Measurements from ENCODE around the gene DENND1C. TPM values are rescaled to one million over a fixed set of nuclear protein-coding genes. Genes with fewer than 3 reads are reported as not detected.

Gene DENND1C
- total and polyA plus RNA-seq, 2 experiments from 2014 or later: 3.1 to 6.1 TPM

DNA sequence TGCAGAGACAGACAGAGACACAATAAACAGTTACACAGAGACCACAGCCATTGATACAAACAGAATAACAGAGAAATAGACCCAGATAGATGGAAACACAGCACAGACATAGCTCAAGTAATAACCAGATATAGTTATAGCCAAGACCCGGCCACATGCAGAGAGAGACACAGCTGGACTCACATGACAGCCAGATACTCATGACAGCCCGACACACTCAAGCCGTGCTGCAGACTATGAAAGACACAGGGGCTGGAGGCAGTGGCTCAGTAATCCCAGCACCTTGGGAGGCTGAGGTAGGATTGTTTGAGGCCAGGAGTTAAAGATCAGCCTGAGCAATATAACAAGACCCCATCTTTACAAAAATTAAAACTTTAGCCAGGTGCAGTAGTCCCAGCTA, 1.6 kb upstream of the DENND1C start:
- Histone ChIP-seq H3K36me3 (ENCODE audit: insufficient read depth) (no peaks in the 10 kb centered on the region), H3K9me2 (ENCODE audit: insufficient read depth) (no peaks in the 10 kb centered on the region), H3K79me2 (replicated peaks; ENCODE audit: insufficient read depth) (no peaks in the 10 kb centered on the region), H3K27me3 (ENCODE audit: insufficient read depth) (no peaks in the 10 kb centered on the region), H3K4me1 (ENCODE audit: insufficient read depth) (peaks cover 7% of the 10 kb centered on the region), H4K20me1 (replicated peaks; ENCODE audit: insufficient read depth) (no peaks in the 10 kb centered on the region), H3F3A (replicated peaks; ENCODE audit: low read depth) (no peaks in the 10 kb centered on the region), H3K27ac (ENCODE audit: low read depth) (no peak overlapping the region), H3K4me2 (no peak overlapping the region), H2AFZ (no peak overlapping the region), H3K4me3 (no peak overlapping the region)
- TF ChIP-seq, protein P1, sequence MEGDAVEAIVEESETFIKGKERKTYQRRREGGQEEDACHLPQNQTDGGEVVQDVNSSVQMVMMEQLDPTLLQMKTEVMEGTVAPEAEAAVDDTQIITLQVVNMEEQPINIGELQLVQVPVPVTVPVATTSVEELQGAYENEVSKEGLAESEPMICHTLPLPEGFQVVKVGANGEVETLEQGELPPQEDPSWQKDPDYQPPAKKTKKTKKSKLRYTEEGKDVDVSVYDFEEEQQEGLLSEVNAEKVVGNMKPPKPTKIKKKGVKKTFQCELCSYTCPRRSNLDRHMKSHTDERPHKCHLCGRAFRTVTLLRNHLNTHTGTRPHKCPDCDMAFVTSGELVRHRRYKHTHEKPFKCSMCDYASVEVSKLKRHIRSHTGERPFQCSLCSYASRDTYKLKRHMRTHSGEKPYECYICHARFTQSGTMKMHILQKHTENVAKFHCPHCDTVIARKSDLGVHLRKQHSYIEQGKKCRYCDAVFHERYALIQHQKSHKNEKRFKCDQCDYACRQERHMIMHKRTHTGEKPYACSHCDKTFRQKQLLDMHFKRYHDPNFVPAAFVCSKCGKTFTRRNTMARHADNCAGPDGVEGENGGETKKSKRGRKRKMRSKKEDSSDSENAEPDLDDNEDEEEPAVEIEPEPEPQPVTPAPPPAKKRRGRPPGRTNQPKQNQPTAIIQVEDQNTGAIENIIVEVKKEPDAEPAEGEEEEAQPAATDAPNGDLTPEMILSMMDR (conservative IDR thresholded peaks at IDR 0.05; ENCODE audit: low read depth in 2 of 2): no peak
- TF ChIP-seq ETS1 (IDR thresholded peaks at IDR 0.05): no peak
- no peak for TF ChIP-seq ZNF114 (CRISPR knock-in tag; IDR thresholded peaks at IDR 0.05)
- TF ChIP-seq, protein P2, sequence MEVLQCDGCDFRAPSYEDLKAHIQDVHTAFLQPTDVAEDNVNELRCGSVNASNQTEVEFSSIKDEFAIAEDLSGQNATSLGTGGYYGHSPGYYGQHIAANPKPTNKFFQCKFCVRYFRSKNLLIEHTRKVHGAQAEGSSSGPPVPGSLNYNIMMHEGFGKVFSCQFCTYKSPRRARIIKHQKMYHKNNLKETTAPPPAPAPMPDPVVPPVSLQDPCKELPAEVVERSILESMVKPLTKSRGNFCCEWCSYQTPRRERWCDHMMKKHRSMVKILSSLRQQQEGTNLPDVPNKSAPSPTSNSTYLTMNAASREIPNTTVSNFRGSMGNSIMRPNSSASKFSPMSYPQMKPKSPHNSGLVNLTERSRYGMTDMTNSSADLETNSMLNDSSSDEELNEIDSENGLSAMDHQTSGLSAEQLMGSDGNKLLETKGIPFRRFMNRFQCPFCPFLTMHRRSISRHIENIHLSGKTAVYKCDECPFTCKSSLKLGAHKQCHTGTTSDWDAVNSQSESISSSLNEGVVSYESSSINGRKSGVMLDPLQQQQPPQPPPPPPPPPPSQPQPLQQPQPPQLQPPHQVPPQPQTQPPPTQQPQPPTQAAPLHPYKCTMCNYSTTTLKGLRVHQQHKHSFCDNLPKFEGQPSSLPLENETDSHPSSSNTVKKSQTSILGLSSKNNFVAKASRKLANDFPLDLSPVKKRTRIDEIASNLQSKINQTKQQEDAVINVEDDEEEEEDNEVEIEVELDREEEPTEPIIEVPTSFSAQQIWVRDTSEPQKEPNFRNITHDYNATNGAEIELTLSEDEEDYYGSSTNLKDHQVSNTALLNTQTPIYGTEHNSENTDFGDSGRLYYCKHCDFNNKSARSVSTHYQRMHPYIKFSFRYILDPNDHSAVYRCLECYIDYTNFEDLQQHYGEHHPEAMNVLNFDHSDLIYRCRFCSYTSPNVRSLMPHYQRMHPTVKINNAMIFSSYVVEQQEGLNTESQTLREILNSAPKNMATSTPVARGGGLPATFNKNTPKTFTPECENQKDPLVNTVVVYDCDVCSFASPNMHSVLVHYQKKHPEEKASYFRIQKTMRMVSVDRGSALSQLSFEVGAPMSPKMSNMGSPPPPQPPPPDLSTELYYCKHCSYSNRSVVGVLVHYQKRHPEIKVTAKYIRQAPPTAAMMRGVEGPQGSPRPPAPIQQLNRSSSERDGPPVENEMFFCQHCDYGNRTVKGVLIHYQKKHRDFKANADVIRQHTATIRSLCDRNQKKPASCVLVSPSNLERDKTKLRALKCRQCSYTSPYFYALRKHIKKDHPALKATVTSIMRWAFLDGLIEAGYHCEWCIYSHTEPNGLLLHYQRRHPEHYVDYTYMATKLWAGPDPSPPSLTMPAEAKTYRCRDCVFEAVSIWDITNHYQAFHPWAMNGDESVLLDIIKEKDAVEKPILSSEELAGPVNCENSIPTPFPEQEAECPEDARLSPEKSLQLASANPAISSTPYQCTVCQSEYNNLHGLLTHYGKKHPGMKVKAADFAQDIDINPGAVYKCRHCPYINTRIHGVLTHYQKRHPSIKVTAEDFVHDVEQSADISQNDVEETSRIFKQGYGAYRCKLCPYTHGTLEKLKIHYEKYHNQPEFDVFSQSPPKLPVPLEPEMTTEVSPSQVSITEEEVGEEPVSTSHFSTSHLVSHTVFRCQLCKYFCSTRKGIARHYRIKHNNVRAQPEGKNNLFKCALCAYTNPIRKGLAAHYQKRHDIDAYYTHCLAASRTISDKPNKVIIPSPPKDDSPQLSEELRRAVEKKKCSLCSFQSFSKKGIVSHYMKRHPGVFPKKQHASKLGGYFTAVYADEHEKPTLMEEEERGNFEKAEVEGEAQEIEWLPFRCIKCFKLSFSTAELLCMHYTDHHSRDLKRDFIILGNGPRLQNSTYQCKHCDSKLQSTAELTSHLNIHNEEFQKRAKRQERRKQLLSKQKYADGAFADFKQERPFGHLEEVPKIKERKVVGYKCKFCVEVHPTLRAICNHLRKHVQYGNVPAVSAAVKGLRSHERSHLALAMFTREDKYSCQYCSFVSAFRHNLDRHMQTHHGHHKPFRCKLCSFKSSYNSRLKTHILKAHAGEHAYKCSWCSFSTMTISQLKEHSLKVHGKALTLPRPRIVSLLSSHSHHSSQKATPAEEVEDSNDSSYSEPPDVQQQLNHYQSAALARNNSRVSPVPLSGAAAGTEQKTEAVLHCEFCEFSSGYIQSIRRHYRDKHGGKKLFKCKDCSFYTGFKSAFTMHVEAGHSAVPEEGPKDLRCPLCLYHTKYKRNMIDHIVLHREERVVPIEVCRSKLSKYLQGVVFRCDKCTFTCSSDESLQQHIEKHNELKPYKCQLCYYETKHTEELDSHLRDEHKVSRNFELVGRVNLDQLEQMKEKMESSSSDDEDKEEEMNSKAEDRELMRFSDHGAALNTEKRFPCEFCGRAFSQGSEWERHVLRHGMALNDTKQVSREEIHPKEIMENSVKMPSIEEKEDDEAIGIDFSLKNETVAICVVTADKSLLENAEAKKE (CRISPR knock-in tag; IDR thresholded peaks at IDR 0.05): no peak
- TF ChIP-seq, protein P3, sequence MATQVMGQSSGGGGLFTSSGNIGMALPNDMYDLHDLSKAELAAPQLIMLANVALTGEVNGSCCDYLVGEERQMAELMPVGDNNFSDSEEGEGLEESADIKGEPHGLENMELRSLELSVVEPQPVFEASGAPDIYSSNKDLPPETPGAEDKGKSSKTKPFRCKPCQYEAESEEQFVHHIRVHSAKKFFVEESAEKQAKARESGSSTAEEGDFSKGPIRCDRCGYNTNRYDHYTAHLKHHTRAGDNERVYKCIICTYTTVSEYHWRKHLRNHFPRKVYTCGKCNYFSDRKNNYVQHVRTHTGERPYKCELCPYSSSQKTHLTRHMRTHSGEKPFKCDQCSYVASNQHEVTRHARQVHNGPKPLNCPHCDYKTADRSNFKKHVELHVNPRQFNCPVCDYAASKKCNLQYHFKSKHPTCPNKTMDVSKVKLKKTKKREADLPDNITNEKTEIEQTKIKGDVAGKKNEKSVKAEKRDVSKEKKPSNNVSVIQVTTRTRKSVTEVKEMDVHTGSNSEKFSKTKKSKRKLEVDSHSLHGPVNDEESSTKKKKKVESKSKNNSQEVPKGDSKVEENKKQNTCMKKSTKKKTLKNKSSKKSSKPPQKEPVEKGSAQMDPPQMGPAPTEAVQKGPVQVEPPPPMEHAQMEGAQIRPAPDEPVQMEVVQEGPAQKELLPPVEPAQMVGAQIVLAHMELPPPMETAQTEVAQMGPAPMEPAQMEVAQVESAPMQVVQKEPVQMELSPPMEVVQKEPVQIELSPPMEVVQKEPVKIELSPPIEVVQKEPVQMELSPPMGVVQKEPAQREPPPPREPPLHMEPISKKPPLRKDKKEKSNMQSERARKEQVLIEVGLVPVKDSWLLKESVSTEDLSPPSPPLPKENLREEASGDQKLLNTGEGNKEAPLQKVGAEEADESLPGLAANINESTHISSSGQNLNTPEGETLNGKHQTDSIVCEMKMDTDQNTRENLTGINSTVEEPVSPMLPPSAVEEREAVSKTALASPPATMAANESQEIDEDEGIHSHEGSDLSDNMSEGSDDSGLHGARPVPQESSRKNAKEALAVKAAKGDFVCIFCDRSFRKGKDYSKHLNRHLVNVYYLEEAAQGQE (IDR thresholded peaks at IDR 0.05; ENCODE audit: unreplicated experiment): no peak
- no peak for TF ChIP-seq POLR2AphosphoS5 (IDR thresholded peaks at IDR 0.05; ENCODE audit: low read depth)
- ATAC-seq (no peak), DNase-seq (ENCODE audit: low spot score) (no peak)
- Mint-ChIP-seq H3K27ac (no peak overlapping the region), H3K4me1 (peaks cover 12% of the 10 kb centered on the region; the same call in 2 of the 3 replicates), H3K9me3 (no peaks in the 10 kb centered on the region; the same call in 1 of the 3 replicates), H3K27me3 (ENCODE audit: insufficient read depth, low read depth, poor library complexity) (peaks cover 5% of the 10 kb centered on the region), H3K36me3 (ENCODE audit: low read depth) (no peaks in the 10 kb centered on the region), H3K4me3 (no peak overlapping the region)
